Activated B cell treated with CpG ODN at 0.5 μM for 24 hours (primary cell): Measurements from ENCODE around the gene FKBP11. TPM values are rescaled to one million over a fixed set of nuclear protein-coding genes. Genes with fewer than 3 reads are reported as not detected.

ENCODE experiments used
- ATAC-seq: fragments of 200-7000 bp; cut with Tn5 transposase; one replicate; pipeline ENCODE4 v1.10.0; 2021; ENCODE audit warnings: low read depth, mild to moderate bottlenecking, moderate library complexity
- CTCF ChIA-PET: fragments of 350-600 bp; sonication (Branson Sonifier 250); formaldehyde crosslinking; loops from one replicate; lab custom pipeline; 2021; ENCODE audit warnings: antibody characterized with exemption; lab: Charles Lee
- POLR2A ChIA-PET: fragments of 350-600 bp; sonication (Branson Sonifier 250); formaldehyde crosslinking; loops from one replicate; lab custom pipeline; 2021; ENCODE audit warnings: antibody characterized with exemption; lab: Charles Lee
- DNase-seq: peaks from one replicate; pipeline ENCODE4 v3.0.0; 2022
- H3K27ac Mint-ChIP-seq: one replicate; pipeline ENCODE4 v1.8.0; 2020; ENCODE audit warnings: mixed read lengths
- H3K27me3 Mint-ChIP-seq: one replicate; pipeline ENCODE4 v1.8.0; 2021; ENCODE audit warnings: mixed read lengths
- H3K36me3 Mint-ChIP-seq: one replicate; pipeline ENCODE4 v1.8.0; 2021; ENCODE audit warnings: low read depth, mixed read lengths
- H3K4me1 Mint-ChIP-seq: one replicate; pipeline ENCODE4 v1.8.0; 2021; ENCODE audit warnings: mixed read lengths
- H3K4me3 Mint-ChIP-seq: one replicate; pipeline ENCODE4 v1.8.0; 2020; ENCODE audit warnings: mild to moderate bottlenecking, mixed read lengths
- H3K9me3 Mint-ChIP-seq: one replicate; pipeline ENCODE4 v1.8.0; 2020; ENCODE audit warnings: mixed read lengths
- intact Hi-C: fragments of 100-400 bp; cut with micrococcal nuclease; formaldehyde crosslinking; loops from one replicate; pipeline ENCODE4 v1.15.1; 2024
- total RNA-seq: library from RNA; stranded (reverse); gene quantifications from 2 replicates; pipeline ENCODE4 v1.2.3, GENCODE V29; 2022
- TF ChIP-seq, protein P1 (sequence below): fragments of 200-600 bp; IDR thresholded peaks from one replicate; pipeline ENCODE4 v1.8.0; 2022; ENCODE audit warnings: antibody characterized with exemption, mild to moderate bottlenecking

FKBP11 gene
- total RNA-seq, 1 donor from 2014 or later: 22.9 TPM

DNA sequence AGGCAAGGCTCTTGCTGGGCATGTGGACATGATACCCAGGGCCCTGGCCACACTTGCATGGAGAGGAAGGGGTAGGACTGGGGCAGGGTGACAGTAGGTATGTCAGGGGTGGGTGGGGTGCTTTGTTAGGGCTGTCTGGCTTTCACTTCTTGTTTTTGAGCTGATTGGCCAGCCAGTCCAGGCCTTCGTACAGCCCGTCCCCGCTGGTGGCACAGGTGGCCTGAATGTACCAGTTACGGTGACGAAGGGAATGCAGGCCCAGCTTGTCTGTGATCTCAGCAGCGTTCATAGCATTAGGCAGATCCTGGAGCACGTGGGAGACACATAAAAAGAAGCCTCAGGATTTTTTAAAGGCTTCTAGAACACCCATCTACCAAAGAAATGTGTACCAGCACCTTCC, 13.5 kb upstream of the FKBP11 start:
- H3K4me1 Mint-ChIP-seq: peaks cover 36% of the 10 kb centered on the region
- intact Hi-C loops: loop anchor here (2.0 kb wide), 1 partner anchor 18 kb away; the partner anchor contains the start of gene ARF3
- DNase-seq (peak; percentile 20), ATAC-seq (peak; percentile 90)
- peaks cover 64% of the 10 kb centered on the region for H3K36me3 Mint-ChIP-seq
- no peaks in the 10 kb centered on the region for H3K9me3 Mint-ChIP-seq
- POLR2A ChIA-PET: interaction anchor here (0.6 to 1.8 kb wide), 4 partner anchors 9 to 87 kb away, joined by 3 to 7 read pairs (median 4); partner anchors contain the start of genes ARF3 and DDX23
- TF ChIP-seq, protein P1, sequence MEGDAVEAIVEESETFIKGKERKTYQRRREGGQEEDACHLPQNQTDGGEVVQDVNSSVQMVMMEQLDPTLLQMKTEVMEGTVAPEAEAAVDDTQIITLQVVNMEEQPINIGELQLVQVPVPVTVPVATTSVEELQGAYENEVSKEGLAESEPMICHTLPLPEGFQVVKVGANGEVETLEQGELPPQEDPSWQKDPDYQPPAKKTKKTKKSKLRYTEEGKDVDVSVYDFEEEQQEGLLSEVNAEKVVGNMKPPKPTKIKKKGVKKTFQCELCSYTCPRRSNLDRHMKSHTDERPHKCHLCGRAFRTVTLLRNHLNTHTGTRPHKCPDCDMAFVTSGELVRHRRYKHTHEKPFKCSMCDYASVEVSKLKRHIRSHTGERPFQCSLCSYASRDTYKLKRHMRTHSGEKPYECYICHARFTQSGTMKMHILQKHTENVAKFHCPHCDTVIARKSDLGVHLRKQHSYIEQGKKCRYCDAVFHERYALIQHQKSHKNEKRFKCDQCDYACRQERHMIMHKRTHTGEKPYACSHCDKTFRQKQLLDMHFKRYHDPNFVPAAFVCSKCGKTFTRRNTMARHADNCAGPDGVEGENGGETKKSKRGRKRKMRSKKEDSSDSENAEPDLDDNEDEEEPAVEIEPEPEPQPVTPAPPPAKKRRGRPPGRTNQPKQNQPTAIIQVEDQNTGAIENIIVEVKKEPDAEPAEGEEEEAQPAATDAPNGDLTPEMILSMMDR: no peak
- H3K27me3 Mint-ChIP-seq: no peaks in the 10 kb centered on the region
- H3K4me3 Mint-ChIP-seq: no peak overlapping the region
- CTCF ChIA-PET: interaction anchor here (0.9 to 4.6 kb wide), 5 partner anchors 9 to 86 kb away, joined by 3 to 34 read pairs (median 6); partner anchors contain the start of genes DDX23, FKBP11 and WNT1
- peak overlapping the region; percentile 77 for H3K27ac Mint-ChIP-seq

DNA sequence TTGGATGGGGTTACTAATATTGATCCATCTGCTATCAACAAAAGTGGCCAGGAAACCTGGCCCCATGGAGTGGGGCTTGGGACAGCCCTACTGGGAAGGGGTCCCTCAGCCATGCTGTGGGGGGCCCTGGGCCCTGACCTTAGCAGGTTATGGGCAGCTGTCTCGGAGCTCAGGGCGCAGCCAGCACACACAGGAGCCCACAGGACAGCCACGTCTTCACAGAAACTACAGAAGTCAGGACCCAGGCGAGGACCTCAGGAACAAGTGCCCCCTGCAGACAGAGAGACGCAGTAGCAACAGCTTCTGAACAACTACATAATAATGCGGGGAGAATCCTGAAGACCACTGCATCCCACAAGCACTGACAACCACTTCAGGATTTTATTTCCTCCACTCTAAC, 11.9 kb upstream of the FKBP11 start:
- TF ChIP-seq, protein P1: no peak
- Mint-ChIP-seq H3K36me3 (peaks cover 71% of the 10 kb centered on the region), H3K27ac (no peak overlapping the region), H3K9me3 (no peaks in the 10 kb centered on the region), H3K27me3 (no peaks in the 10 kb centered on the region), H3K4me3 (no peak overlapping the region), H3K4me1 (peaks cover 36% of the 10 kb centered on the region)
- intact Hi-C loops: no loop called here
- CTCF ChIA-PET: interaction anchor here (0.6 to 4.6 kb wide), 4 partner anchors 10 to 85 kb away, joined by 3 to 34 read pairs (median 7); partner anchors contain the start of genes DDX23 and FKBP11
- POLR2A ChIA-PET: no interaction called here
- ATAC-seq: no peak
- DNase-seq: no peak

DNA sequence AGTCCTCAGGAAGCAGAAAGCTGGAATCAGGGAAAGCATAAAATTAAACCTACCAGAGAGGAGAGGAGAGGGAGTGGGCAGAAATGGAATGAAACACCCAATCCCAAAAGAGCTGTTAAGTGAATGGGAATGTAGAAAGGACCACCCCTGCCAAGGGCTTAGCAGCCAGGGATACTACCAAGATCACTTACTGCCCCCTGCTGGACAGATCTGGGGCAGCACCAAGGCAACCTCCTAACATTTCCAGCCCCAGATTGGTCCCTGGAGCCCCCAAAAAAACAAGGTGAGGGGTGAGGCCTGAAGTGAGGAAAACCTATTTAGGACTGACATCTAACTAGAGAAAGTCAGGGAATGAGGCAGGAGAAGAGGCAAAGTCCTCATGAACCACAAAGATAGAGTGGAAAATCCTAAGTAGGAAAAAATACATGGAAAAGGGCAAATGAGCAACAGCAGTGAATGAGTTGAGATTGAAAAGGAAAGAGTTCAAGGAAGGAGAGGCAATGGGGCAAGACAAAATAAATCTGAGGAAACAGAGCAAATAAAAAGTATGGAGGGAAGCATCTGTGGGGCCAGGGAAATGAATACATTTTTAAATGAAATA, 11.2 kb upstream of the FKBP11 start:
- intact Hi-C loops: loop anchor here (1.0 kb wide), 3 partner anchors 12 to 83 kb away; a partner anchor contains a TSS
- Mint-ChIP-seq H3K4me3 (no peak overlapping the region), H3K9me3 (no peaks in the 10 kb centered on the region), H3K27me3 (no peaks in the 10 kb centered on the region), H3K27ac (no peak overlapping the region), H3K4me1 (peaks cover 36% of the 10 kb centered on the region), H3K36me3 (peaks cover 71% of the 10 kb centered on the region)
- ChIA-PET CTCF (interaction anchor here (0.8 to 4.6 kb wide), 7 partner anchors 9 to 84 kb away, joined by 3 to 34 read pairs (median 4); partner anchors contain the start of genes ARF3, DDX23 and FKBP11), POLR2A (interaction anchor here (0.6 to 1.3 kb wide), 3 partner anchors 11 to 1825 kb away, joined by 3 to 6 read pairs (median 5); partner anchors contain the start of gene FKBP11)
- TF ChIP-seq, protein P1: peak; percentile 26
- DNase-seq (peak; percentile 68), ATAC-seq (peak; percentile 74)

DNA sequence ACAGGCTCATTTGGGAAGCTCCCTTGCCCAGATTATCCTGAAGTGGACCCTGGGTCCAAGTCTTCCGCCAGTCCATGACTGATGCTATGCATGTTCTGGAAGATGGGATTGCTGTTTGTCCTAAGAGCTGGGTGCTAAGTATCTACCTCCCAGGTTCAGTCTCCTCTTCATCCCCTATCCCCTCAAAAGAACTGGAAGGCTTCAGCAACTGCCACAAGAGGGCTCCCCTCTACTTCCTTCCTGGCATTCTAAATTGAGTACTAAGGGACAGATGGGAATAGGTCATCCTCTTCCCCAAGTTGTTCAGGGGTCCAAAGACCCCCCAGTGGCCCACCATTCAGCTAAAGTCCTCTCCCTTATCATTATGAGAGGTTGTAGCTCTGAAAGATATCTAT, 9.0 kb upstream of the FKBP11 start:
- H3K4me1 Mint-ChIP-seq: peaks cover 25% of the 10 kb centered on the region
- no peak overlapping the region for H3K27ac Mint-ChIP-seq
- intact Hi-C loops: no loop called here
- peaks cover 70% of the 10 kb centered on the region for H3K36me3 Mint-ChIP-seq
- ATAC-seq (no peak), DNase-seq (no peak)
- H3K27me3 Mint-ChIP-seq: no peaks in the 10 kb centered on the region
- CTCF ChIA-PET: interaction anchor here (0.6 to 2.3 kb wide), 8 partner anchors 10 to 81 kb away, joined by 3 to 11 read pairs (median 4); partner anchors contain the start of genes ARF3 and FKBP11
- H3K9me3 Mint-ChIP-seq: no peaks in the 10 kb centered on the region
- no peak overlapping the region for H3K4me3 Mint-ChIP-seq
- TF ChIP-seq, protein P1: no peak
- POLR2A ChIA-PET: interaction anchor here (0.6 kb wide), 1 partner anchor 10 kb away, joined by 3 read pairs; no protein-coding TSS in a partner anchor
